Common myeloid progenitor, CD34-positive (primary cell): ENCODE results near the gene JAG2.

Source experiments
- CTCF ChIA-PET: fragments of 350-600 bp; sonication (Branson Sonifier 250); formaldehyde crosslinking; loops from one replicate; lab custom pipeline; 2021; ENCODE audit warnings: antibody characterized with exemption; lab: Charles Lee
- POLR2A ChIA-PET: fragments of 350-600 bp; sonication (Branson Sonifier 250); formaldehyde crosslinking; loops from one replicate; lab custom pipeline; 2021; ENCODE audit warnings: antibody characterized with exemption; lab: Charles Lee
- DNase-seq, 3 donors: peaks; one replicate each; pipeline versions ENCODE4 v3.0.0 to v3.0.0-alpha.2; 2013
- H3K27ac ChIP-seq, 2 experiments: 1 replicate in 1 of 2; 2 replicates in 1 of 2; pipeline ENCODE4 v1.7.0; 2013; ENCODE audit warnings: inconsistent platforms in 2 of 2, low read length in 2 of 2, mild to moderate bottlenecking in 2 of 2, low read depth in 1 of 2, moderate library complexity in 1 of 2; ENCODE audit not compliant: severe bottlenecking in 2 of 2, insufficient read depth in 1 of 2, poor library complexity in 1 of 2
- H3K27me3 ChIP-seq, 5 experiments: replicated peaks in 2 of 5; 1 replicate in 3 of 5; 2 replicates in 2 of 5; pipeline versions ENCODE4 v1.6.1 to v1.7.0; 2013; ENCODE audit warnings: low read length in 4 of 5, mild to moderate bottlenecking in 2 of 5, moderate library complexity in 2 of 5, inconsistent platforms in 1 of 5; ENCODE audit not compliant: insufficient read depth in 5 of 5, control insufficient read depth in 4 of 5
- H3K36me3 ChIP-seq, 4 experiments: 1 replicate in 2 of 4; 2 replicates in 2 of 4; pipeline versions ENCODE4 v1.6.1 to v1.7.0; 2013; ENCODE audit warnings: low read length in 3 of 4, control low read depth in 1 of 4, mild to moderate bottlenecking in 1 of 4; ENCODE audit not compliant: control insufficient read depth in 4 of 4, insufficient read depth in 4 of 4
- H3K4me1 ChIP-seq, 4 experiments: 1 replicate in 3 of 4; 2 replicates in 1 of 4; pipeline versions ENCODE4 v1.6.1 to v1.7.1; 2013; ENCODE audit warnings: low read length in 3 of 4, mild to moderate bottlenecking in 3 of 4, control low read depth in 1 of 4, inconsistent platforms in 1 of 4, moderate library complexity in 1 of 4; ENCODE audit not compliant: control insufficient read depth in 4 of 4, insufficient read depth in 4 of 4; ENCODE audit errors: control extremely low read depth in 1 of 4
- H3K4me3 ChIP-seq, 7 experiments: 1 replicate in 4 of 7; 2 replicates in 3 of 7; pipeline versions ENCODE4 v1.5.1 to v1.7.0; 2013; ENCODE audit warnings: mild to moderate bottlenecking in 7 of 7, low read length in 6 of 7, moderate library complexity in 6 of 7, inconsistent platforms in 2 of 7, low read depth in 2 of 7, control low read depth in 1 of 7; ENCODE audit not compliant: insufficient read depth in 4 of 7, control insufficient read depth in 1 of 7; ENCODE audit errors: extremely low read depth in 1 of 7
- H3K9me3 ChIP-seq, 5 experiments: 1 replicate in 4 of 5; 2 replicates in 1 of 5; pipeline versions ENCODE4 v1.6.1 to v1.7.1; 2013; ENCODE audit warnings: low read length in 4 of 5, mild to moderate bottlenecking in 2 of 5, inconsistent platforms in 1 of 5, low read depth in 1 of 5, moderate library complexity in 1 of 5; ENCODE audit not compliant: control insufficient read depth in 4 of 5, insufficient read depth in 2 of 5; ENCODE audit errors: control extremely low read depth in 1 of 5
- WGBS: methylation state at CpG from one replicate; pipeline ENCODE4 v1.1.5; 2013; ENCODE audit not compliant: insufficient coverage; 5-methylcytosine and 5-hydroxymethylcytosine counted together

JAG2 gene

DNA sequence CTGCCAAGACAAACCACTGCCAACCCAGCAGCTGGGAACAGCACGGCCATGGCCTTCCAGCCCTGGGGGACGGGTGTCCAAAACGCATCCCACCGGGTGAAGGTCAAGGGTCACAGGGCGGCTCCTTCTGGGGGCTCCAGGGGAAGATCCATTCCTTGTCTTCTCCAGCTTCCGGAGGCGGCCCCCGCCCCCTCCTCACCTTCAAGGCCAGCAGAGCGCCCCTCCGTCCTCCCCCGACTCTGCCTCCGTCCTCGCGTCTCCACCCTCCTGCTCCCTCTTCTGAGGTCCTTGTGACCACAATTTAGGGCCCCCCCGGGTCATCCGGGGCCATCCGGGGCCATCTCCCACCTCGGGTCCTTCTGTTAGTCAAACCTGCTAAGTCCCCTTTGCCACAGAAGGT, 16.4 kb upstream of the JAG2 start:
- Histone ChIP-seq H3K27me3 (peaks cover 0 to 7% (median 0%) of the 10 kb centered on the region in 5 experiments), H3K9me3 (peaks cover 0 to 13% (median 6%) of the 10 kb centered on the region in 5 experiments), H3K4me1 (peaks cover 0 to 25% (median 20%) of the 10 kb centered on the region in 4 experiments), H3K27ac (no peak overlapping the region), H3K4me3 (no peak overlapping the region), H3K36me3 (no peaks in the 10 kb centered on the region)
- no peak for DNase-seq
- ChIA-PET CTCF (interaction anchor here (1.1 to 18.8 kb wide), 3 partner anchors 12 to 16 kb away, joined by 4 to 248 read pairs (median 6); partner anchors contain the start of gene JAG2), POLR2A (no interaction called here)
- WGBS, result 96% methylated on average over 17 of the region's 18 CpGs

DNA sequence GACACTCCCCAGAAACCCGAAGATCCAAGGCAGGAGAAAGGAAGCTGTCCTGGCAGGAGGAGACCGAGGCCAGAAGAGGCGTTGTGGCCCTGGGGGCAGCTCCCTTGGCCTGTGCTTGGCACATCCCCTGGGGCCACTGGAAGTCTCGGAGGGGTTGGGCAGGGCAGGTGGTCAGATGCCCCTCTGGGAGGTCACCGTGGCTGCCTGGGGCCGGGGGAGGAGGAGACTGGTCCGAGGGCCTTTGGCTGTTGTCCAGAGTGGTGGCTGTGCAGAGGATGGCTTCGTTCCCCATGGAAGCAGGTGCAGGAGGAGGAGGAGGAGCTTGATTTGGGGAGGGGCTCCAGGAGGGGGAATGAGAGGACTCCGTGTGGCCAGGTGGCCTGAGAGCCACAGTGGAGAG, 15.9 kb upstream of the JAG2 start:
- peaks cover 0 to 11% (median 0%) of the 10 kb centered on the region in 5 experiments for H3K27me3 ChIP-seq

DNA sequence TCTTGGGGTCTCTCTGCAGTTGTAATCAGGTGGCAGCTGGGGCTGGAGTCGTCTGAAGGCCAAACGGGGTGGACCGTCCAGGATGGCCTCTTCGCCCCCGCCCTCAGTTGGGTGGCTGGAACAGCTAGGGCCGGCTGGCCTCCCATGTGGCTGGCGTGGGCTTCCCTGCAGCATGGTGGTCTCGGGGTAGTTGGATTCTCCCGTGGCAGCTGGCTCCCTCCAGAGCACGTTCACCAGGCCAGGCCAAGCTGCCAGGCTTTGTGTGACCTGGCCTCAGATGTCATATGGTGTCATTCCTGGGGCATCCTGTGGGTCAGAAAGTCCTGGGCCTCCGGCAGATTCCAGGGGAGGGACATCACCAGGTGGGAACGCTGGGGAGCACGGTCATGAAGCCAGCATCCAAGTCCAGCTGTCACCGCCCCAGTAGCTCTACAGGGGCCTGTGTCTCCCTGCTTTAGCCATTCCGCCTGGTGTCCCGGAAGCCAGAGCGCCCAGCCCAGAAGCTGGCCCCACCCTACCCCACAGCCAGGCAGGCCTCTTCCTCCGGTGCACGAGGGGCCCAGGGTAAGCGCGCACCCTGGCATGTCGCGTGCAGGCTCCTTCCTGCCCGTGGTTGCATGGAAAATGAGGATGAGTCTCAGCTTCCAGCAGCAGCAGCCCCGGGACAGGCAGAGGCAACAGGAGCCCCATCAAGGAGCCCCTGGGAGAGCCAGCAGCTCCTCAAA, 13.9 kb upstream of the JAG2 start:
- POLR2A ChIA-PET, result interaction anchor here (0.6 to 2.2 kb wide), 2 partner anchors 11 to 14 kb away, joined by 3 to 7 read pairs; no protein-coding TSS in a partner anchor
- 46% methylated on average over 23 of the region's 25 CpGs for WGBS
- DNase-seq, result no peak
- Histone ChIP-seq H3K9me3 (no peaks in the 10 kb centered on the region), H3K27me3 (peaks cover 0 to 14% (median 0%) of the 10 kb centered on the region in 5 experiments), H3K4me1 (peaks cover 0 to 25% (median 20%) of the 10 kb centered on the region in 4 experiments), H3K27ac (no peak overlapping the region), H3K4me3 (no peak overlapping the region), H3K36me3 (no peaks in the 10 kb centered on the region)
- CTCF ChIA-PET, result interaction anchor here (0.8 to 18.8 kb wide), 4 partner anchors 13 to 121 kb away, joined by 3 to 248 read pairs (median 6); no protein-coding TSS in a partner anchor

More for the DNA sequence above, 15.9 kb upstream of the JAG2 start:
- Histone ChIP-seq H3K36me3 (no peaks in the 10 kb centered on the region), H3K9me3 (peaks cover 0 to 13% (median 6%) of the 10 kb centered on the region in 5 experiments), H3K4me3 (no peak overlapping the region), H3K27ac (no peak overlapping the region), H3K4me1 (peaks cover 0 to 25% (median 20%) of the 10 kb centered on the region in 4 experiments)
- WGBS, result 88% methylated on average over 7 of the region's 9 CpGs
- ChIA-PET CTCF (interaction anchor here (1.0 to 18.8 kb wide), 5 partner anchors 8 to 171 kb away, joined by 3 to 248 read pairs (median 4); partner anchors contain the start of gene JAG2), POLR2A (no interaction called here)
- DNase-seq, result no peak

GRCh38 chr14:105181549-105182295, 13.1 kb upstream of the JAG2 start:
- CTCF ChIA-PET, result interaction anchor here (0.6 to 18.8 kb wide), 7 partner anchors 8 to 120 kb away, joined by 3 to 248 read pairs (median 3); no protein-coding TSS in a partner anchor
- Histone ChIP-seq H3K36me3 (no peaks in the 10 kb centered on the region), H3K27me3 (peaks cover 0 to 14% (median 0%) of the 10 kb centered on the region in 5 experiments), H3K9me3 (no peaks in the 10 kb centered on the region), H3K4me1 (peaks cover 0 to 25% (median 20%) of the 10 kb centered on the region in 4 experiments), H3K4me3 (peak overlapping the region in 4 of 7 experiments; percentile 24 to 72 (median 60)), H3K27ac (no peak overlapping the region)
- 58% methylated on average over 21 of the region's 21 CpGs for WGBS
- DNase-seq, result no peak
- POLR2A ChIA-PET, result interaction anchor here (2.2 kb wide), 1 partner anchor 14 kb away, joined by 7 read pairs; no protein-coding TSS in a partner anchor

- DNase-seq, result peak; percentile 44 to 59 (median 48)
- peak within 1 kb of the TSS; percentile 6 to 72 (median 60) for H3K4me3 ChIP-seq
- no peaks in the 10 kb centered on the region for H3K9me3 ChIP-seq
- H3K27me3 ChIP-seq, result peaks cover 0 to 15% (median 0%) of the 10 kb centered on the region in 5 experiments
- no peak within 1 kb of the TSS for H3K27ac ChIP-seq
- POLR2A ChIA-PET, result interaction anchor here (1.1 to 2.2 kb wide), 2 partner anchors 14 to 15 kb away, joined by 3 to 7 read pairs; no protein-coding TSS in a partner anchor
- WGBS, result 1% methylated on average over 83 of the region's 106 CpGs
- CTCF ChIA-PET, result interaction anchor here (0.6 to 18.8 kb wide), 10 partner anchors 9 to 119 kb away, joined by 3 to 248 read pairs (median 4); no protein-coding TSS in a partner anchor
- H3K36me3 ChIP-seq, result no peaks in the 10 kb centered on the region
- peaks cover 0 to 31% (median 26%) of the 10 kb centered on the region in 4 experiments for H3K4me1 ChIP-seq
Observed at GRCh38 chr14:105180592-105181548, 12.3 kb upstream of the JAG2 start, which contains the start of gene NUDT14. Gene NUDT14, minus strand, starts transcription at chr14:105181312. Its CDS starts 103 bp downstream, at chr14:105181209.

- Histone ChIP-seq H3K27me3 (peaks cover 0 to 16% (median 0%) of the 10 kb centered on the region in 5 experiments), H3K9me3 (no peaks in the 10 kb centered on the region), H3K36me3 (no peaks in the 10 kb centered on the region), H3K4me1 (peaks cover 0 to 45% (median 40%) of the 10 kb centered on the region in 4 experiments), H3K27ac (no peak overlapping the region), H3K4me3 (no peak overlapping the region)
- ChIA-PET POLR2A (no interaction called here), CTCF (interaction anchor here (0.8 to 18.8 kb wide), 4 partner anchors 9 to 114 kb away, joined by 3 to 248 read pairs (median 12); partner anchors contain the start of gene GPR132)
- 93% methylated on average over 12 of the region's 13 CpGs for WGBS
- no peak for DNase-seq
Observed at GRCh38 chr14:105179191-105179590, 10.6 kb upstream of the JAG2 start.
